ENCODE data around the gene ALOX12.
A peak's percentile ranks its signal among the peaks of the same experiment; 100 is the strongest.

ALOX12 gene

DNA sequence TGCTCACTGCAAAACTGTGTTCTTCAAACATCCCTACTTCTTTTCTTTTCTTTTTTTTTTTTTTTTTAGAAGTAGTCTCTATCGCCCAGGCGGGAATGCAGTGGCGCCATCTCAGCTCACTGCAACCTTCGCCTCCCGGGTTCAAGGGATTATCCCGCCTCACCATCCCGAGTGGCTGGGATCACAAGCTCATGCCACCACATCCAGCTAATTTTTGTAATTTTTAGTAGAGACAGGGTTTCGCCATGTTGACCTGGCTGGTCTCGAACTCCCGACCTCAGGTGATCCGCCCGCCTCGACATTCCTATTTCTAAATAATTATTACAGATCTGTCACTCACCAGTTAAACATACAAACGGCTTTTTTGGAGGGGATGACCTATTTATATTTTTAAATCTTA lies 15.6 kb downstream of the ALOX12 start:
- H3K4me3 ChIP-seq (ENCODE audit: control insufficient read depth, low read depth, low read length), result peak overlapping the region; percentile 68
- no peak for DNase-seq (ENCODE audit: low read depth)
- TF ChIP-seq, protein P1, sequence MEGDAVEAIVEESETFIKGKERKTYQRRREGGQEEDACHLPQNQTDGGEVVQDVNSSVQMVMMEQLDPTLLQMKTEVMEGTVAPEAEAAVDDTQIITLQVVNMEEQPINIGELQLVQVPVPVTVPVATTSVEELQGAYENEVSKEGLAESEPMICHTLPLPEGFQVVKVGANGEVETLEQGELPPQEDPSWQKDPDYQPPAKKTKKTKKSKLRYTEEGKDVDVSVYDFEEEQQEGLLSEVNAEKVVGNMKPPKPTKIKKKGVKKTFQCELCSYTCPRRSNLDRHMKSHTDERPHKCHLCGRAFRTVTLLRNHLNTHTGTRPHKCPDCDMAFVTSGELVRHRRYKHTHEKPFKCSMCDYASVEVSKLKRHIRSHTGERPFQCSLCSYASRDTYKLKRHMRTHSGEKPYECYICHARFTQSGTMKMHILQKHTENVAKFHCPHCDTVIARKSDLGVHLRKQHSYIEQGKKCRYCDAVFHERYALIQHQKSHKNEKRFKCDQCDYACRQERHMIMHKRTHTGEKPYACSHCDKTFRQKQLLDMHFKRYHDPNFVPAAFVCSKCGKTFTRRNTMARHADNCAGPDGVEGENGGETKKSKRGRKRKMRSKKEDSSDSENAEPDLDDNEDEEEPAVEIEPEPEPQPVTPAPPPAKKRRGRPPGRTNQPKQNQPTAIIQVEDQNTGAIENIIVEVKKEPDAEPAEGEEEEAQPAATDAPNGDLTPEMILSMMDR (conservative IDR thresholded peaks at IDR 0.05; ENCODE audit: control insufficient read depth, insufficient read depth, low read depth, low read length), result no peak

DNA sequence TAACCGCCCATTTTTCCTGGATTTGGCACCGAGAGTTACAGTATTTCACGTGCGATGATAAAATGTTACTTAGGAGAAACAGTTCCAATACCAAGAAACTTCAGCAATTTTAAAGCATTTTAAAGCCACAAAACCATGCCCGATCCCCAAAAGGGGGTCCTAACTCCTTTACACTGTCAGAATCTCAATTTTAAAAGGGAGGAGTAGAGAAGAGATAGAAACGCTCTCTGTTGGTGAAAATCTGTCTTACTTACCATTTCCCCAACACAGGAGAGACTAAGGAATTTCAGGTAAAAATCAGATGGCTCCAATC lies 16.0 kb downstream of the ALOX12 start:
- no peak for DNase-seq (ENCODE audit: low read depth)
- H3K4me3 ChIP-seq (ENCODE audit: control insufficient read depth, low read depth, low read length), result peak overlapping the region; percentile 68
- TF ChIP-seq, protein P1 (conservative IDR thresholded peaks at IDR 0.05; ENCODE audit: control insufficient read depth, insufficient read depth, low read depth, low read length), result no peak

DNA sequence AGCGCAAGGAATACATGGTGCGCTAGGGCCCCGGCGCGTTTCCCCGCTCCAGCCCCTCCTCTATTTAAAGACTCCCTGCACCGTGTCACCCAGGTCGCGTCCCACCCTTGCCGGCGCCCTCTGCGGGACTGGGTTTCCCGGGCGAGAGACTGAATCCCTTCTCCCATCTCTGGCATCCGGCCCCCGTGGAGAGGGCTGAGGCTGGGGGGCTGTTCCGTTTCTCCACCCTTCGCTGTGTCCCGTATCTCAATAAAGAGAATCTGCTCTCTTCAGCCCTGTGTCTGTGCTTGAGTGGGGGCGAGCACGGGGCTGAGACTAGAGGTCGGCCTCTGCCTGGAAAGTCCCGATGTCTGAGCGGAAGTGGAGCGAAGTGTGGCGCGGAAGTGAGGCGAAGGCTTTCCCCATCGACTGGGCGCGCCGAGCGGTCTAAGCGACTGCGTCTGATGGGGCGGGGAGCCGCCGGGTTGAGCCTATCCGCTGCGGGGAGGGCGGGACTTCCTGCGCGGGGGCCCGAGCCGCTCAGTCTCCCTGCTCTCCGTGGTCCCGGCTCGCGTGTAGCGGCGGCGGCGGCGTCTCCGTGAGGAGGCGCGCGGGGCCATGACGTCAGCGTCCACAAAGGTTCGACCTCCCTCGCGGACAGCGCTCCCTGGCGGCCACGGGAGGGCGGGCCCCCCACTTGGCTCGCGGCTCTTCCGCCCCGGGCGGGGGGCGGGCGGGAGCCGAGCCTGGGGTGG lies 18.6 kb downstream of the ALOX12 start:
- TF ChIP-seq, protein P1 (conservative IDR thresholded peaks at IDR 0.05; ENCODE audit: control insufficient read depth, insufficient read depth, low read depth, low read length), result peak; percentile 33
- DNase-seq (ENCODE audit: low read depth), result peak; percentile 93
- H3K4me3 ChIP-seq (ENCODE audit: control insufficient read depth, low read depth, low read length), result peak overlapping the region; percentile 68

DNA sequence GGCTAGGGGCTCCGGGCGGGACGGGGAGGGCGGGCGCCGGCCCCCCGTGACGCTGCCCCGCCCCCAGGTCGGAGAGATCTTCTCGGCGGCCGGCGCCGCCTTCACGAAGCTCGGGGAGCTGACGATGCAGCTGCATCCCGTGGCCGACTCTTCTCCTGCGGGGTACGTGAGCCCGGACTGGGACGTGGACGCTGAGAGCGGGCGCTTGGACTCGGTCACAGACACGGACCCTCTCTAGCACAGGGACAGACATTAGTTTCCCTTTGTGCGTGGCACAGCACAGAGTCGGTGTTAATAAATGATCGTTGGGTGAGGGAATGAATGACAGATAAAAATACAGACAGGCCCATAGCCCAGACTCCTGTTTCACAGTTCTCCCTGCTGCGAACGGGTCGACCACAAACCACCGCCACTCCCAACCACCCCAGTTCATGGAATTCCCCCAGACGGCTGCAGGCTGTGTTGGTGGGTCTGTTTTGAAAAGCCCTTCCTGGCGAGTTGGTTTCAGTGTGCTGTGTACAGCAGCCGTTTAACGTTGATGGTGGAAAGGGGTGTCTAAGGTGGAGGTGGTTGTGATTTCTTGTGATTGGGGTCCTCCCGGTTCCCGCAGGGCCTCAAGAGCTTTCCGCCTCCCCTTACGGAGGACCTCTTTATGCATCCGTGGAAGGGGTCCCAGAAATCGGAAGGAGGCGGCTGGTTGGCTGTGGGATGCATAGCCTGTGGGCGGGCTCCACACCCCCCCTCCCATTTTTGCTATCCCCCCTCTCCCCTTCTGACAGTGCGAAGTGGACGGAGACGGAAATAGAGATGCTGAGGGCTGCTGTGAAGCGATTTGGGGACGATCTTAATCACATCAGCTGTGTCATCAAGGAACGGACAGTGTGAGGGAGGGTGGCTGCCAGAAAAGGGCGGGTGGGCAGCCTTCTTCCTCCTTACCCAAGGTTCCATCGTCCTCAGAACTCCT lies 19.4 kb downstream of the ALOX12 start:
- H3K4me3 ChIP-seq (ENCODE audit: control insufficient read depth, low read depth, low read length), result peak overlapping the region; percentile 74
- peak; percentile 48 for DNase-seq (ENCODE audit: low read depth)
- TF ChIP-seq, protein P1 (conservative IDR thresholded peaks at IDR 0.05; ENCODE audit: control insufficient read depth, insufficient read depth, low read depth, low read length), result no peak

DNA sequence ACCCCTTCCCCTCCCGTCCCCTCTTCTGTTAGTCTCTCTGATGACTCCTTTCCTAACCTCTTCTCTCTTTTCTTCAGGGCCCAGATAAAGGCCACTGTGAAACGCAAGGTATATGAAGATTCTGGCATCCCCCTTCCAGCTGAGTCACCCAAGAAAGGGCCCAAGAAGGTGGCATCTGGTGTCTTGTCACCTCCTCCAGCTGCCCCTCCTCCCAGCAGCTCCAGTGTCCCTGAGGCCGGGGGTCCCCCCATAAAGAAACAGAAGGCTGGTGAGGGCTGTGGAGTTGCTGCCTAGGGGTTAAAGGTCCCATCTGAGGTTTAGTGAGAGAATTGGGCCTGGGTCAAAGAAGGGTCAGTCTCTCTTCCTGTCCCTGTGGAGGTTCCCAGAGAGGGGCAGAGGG lies 20.6 kb downstream of the ALOX12 start:
- TF ChIP-seq, protein P1 (conservative IDR thresholded peaks at IDR 0.05; ENCODE audit: control insufficient read depth, insufficient read depth, low read depth, low read length), result no peak
- H3K4me3 ChIP-seq (ENCODE audit: control insufficient read depth, low read depth, low read length), result no peak overlapping the region
- no peak for DNase-seq (ENCODE audit: low read depth)

DNA sequence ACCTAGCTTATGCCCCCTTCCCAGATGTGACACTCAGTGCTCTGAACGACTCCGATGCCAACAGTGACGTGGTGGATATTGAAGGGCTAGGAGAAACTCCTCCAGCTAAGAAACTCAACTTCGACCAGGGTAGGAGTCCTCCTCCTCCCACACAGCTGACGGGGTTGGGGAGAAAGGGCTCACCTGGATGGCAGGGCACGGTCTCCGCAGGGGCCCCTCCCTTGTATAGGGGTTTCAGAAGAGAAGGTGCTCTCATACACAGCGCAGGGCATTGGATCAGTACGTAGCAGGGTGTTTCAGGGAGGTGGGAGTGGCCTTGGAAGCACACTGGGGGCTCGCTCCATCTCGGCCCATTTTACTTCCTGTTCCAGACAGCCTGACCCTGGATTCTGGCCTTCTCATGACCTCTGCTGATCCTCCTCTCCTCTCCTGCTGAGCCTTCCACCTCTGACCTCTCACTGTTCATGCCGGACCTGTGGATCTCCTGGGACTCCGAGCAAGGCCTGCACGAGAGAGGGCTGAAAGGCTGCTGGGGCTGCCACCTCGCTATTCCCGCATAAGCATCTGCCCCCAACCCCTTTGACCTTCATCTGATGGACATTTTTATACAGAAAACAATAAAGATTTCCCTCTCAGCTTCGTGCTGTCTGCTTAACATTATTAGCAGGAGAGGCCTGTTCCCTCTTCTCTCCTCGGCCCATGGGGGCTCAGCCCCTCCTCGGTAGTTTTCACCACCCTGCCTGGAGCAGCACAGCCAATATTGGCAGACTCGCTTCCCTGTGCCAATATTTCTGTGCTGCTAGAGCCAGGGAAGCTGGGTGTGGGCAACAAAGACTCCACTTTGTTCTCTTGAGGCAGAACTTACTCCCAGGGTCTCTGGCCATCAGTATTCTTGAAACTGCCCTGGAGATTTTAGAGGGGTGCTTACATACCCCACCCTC lies 21.3 kb downstream of the ALOX12 start:
- TF ChIP-seq, protein P1 (conservative IDR thresholded peaks at IDR 0.05; ENCODE audit: control insufficient read depth, insufficient read depth, low read depth, low read length), result no peak
- DNase-seq (ENCODE audit: low read depth), result no peak
- no peak overlapping the region for H3K4me3 ChIP-seq (ENCODE audit: control insufficient read depth, low read depth, low read length)

Measured in fibroblast of mammary gland (primary cell).